ENCODE measurements around the gene TCHH.
"Not testable (repeated sequence)": the region's sequence is repeated elsewhere in the genome, so short reads cannot be mapped to it uniquely, and the experiment has no call there.

The TCHH gene

GRCh38 chr1:152110860-152111514 is 4.3 kb downstream of the TCHH start:
- no peak for DNase-seq

DNA sequence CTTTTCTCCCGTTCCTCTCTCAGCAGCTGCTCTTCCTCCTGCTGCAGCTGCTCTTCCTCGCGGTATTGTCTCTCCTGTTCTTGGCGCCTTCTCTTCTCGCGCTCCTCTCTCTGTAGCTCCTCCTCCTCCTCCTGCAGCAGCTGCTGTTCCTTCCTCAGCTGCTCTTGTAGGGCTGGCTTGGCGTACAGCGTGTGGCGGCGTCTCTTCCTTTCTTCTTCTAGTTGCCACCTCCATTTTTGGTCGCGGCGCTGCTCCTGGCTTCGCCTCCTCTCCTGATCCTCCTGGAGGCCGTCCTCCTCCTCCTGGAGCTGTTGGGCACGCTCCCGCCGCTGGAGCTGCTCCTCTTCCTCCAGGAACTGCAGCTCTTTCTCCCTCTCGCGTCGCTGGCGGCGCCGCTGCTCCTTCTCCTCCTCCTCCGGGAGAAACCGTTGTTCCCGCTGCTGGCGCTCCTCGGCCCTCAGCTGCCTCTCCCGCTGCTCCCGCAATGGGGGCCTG is 4.8 kb downstream of the TCHH start:
- DNase-seq = no peak

GRCh38 chr1:152109998-152110294 is 5.3 kb downstream of the TCHH start:
- no peak for DNase-seq

GRCh38 chr1:152109231-152109997 is 5.8 kb downstream of the TCHH start:
- no peak for DNase-seq

- DNase-seq = no peak
Measured at GRCh38 chr1:152108882-152109222, 6.4 kb downstream of the TCHH start.

GRCh38 chr1:152107984-152108881 is 7.0 kb downstream of the TCHH start:
- DNase-seq = no peak

GRCh38 chr1:152107031-152107983 is 7.9 kb downstream of the TCHH start:
- DNase-seq = no peak

GRCh38 chr1:152104854-152105253 is 10.4 kb downstream of the TCHH start:
- DNase-seq = no peak

- DNase-seq = no peak
Measured at GRCh38 chr1:152096931-152097330, 18.3 kb downstream of the TCHH start.

GRCh38 chr1:152089014-152089674 is 26.1 kb downstream of the TCHH start, which contains the start of gene TCHHL1:
Gene TCHHL1 (minus strand): TSS chr1:152089064. CDS start chr1:152088143, 921 bp downstream.
- no peak for DNase-seq

DNA sequence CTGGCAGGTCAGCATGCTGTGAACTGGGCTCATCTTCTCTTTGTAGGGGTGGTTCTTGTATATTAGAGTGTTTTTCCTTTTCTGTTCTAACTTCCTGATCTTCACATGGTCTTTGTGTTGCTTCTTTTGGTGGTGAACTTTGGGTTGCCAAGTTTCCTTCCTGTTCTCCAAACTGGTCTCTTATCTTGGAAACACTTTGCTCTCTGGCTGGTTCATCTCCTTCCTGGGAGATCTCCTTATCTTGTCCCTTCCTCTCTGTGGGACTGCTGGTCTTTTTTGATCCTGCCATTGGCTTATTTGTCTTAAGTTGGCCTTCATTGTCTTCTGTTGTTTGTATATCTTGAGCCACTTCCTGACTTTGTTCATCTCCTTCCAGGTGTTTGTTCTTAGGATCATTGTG is 28.5 kb downstream of the TCHH start:
- DNase-seq = no peak

DNA sequence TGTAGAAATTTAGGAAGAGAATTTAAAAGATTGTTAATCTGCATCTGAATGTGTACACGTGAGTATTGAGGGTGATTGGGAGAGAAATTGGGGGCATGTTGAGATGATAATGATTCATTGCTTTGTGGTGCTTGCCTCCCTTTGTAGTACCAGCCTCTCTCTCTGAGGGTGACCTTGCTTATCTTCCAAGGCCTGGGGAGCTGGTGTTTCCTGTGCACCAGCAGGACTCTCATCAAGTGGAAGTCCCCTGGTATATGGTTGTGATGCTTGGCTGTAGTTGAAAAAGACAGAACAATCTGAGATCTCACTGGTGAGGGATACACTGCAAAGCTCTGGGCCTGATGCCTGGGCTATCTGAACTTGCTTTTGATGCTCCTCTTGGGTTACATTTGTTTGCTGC is 30.4 kb downstream of the TCHH start:
- no peak for DNase-seq

DNA sequence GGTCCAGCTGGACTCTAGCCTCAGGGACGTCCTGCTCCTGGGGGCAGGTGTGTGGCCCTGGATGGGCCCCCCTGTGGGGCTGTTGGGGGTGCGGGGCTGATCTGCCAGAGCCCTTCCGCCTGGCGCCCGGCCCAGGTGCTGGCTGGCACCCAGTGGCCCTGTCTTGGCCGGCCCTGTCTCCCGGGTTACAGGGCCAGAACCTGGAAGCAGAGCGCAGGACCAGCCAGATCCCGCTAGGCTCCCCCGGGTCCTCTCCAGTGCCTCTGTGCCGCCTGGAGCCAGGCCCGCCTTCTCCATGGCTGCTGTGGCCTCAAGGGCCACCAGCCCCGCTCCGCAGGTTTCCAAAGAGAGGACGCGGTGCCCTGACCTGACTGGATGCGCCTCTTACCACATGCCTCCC is 34.2 kb downstream of the TCHH start:
- not testable (repeated sequence) for DNase-seq

DNA sequence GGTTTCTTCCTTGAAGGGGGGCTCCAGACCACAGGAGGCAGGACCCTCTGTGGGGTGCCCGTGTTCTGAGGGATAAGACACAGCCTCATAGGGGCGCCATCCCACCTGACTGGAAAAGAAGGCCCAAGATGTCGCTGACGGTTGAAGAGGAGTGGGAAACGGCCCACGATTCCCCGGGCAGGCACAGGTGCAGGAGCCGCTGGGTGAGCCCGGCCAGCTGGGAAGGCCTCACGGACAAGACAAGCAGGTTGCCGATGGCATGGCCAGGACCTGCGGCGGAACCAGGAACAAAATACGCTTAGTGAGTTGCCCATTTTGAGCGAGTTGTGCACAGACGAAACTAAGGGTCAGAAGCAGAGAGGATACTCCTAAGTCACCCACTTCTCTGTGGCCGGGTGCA is 34.8 kb downstream of the TCHH start:
- not testable (repeated sequence) for DNase-seq

GRCh38 chr1:152078831-152079441 is 36.3 kb downstream of the TCHH start:
- DNase-seq = no peak

GRCh38 chr1:152072311-152072710 is 42.9 kb downstream of the TCHH start:
- DNase-seq = no peak

DNA sequence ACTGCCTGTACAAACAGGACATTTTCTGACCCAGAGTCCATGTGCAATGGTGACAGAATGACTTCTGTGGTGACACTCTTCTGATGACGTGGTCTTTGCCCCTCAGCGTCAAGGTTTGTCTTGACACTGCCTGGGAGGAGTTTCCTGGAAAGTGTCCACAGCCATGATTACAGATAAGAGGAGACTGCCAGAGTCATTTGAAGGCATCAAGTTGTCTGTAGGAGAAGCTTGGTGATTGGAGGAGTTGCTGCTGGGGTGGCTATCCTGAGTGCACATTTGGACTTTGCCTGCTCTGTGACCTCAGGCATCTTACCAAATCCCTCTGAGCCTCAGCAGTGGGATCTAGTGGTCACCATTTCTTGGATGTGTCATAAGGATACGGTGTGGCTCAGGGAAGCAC is 44.1 kb downstream of the TCHH start:
- no peak for DNase-seq

GRCh38 chr1:152067929-152068328 is 47.3 kb downstream of the TCHH start:
- no peak for DNase-seq

GRCh38 chr1:152067150-152067549 is 48.1 kb downstream of the TCHH start:
- no peak for DNase-seq

DNA sequence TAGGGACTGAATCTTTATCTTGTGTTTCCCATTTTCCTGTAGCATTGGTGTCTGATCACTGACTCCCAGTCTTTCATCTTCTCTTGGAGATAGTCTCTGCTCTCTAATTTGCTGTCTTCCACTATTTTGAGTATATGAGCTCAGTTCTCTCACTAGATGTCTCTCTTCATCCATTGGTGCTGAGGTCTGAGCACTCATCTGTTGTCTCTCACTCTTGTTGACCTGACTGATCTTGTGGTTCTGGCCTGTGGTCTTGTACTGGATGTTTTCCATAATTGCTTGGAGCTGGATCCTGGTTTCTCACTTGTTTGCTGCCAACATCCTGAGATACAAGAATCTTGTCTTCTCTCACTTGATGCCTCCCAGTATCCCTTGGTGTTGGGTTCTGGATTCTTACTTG is 53.3 kb downstream of the TCHH start:
- DNase-seq = no peak

Data from CD4-positive, alpha-beta T cell treated with Interleukin-4 for 4 hours (primary cell).